Stomach (tissue), 4 donors: ENCODE measurements around the gene CLN3.
"Not testable (repeated sequence)": the region's sequence is repeated elsewhere in the genome, so short reads cannot be mapped to it uniquely, and the experiment has no call there.

ENCODE experiments used
- POLR2AphosphoS5 ChIP-seq, 3 donors: sonication (generic); formaldehyde crosslinking; IDR thresholded peaks; one replicate each; pipeline ENCODE4 v1.6.1; 2016; ENCODE audit warnings: antibody characterized with exemption in 3 of 3
- TF ChIP-seq, protein P1 (sequence below), 7 experiments: fragments of 450-650 bp in 4 of 7; fragments of 200-600 bp in 3 of 7; sonication (generic) in 3 of 7; IDR thresholded peaks; one replicate each; pipeline ENCODE4 v1.5.1; 2016 to 2019; ENCODE audit warnings: antibody characterized with exemption in 7 of 7, control low read depth in 2 of 7, mild to moderate bottlenecking in 1 of 7

DNA sequence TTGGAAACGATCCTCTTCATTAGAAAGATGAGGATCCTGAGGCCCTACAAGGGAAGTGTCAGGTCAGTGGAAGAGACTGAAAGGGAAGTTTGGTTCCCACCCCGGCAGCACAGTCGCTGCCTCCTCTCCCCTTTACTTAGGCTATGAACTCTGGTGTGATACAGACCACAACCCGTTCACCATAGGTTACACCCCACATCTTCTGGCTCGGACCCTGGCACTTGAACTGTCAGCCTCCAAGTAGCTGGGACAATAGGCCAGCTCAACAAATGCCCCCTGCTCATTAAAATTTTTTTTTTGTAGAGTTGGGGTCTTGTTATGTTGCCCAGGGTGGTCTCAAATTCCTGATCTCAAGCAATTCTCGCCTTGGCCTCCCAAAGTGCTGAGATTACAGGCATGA is 47.9 kb downstream of the CLN3 start:
- not testable (repeated sequence) for TF ChIP-seq POLR2AphosphoS5 (IDR thresholded peaks at IDR 0.05)
- TF ChIP-seq, protein P1, sequence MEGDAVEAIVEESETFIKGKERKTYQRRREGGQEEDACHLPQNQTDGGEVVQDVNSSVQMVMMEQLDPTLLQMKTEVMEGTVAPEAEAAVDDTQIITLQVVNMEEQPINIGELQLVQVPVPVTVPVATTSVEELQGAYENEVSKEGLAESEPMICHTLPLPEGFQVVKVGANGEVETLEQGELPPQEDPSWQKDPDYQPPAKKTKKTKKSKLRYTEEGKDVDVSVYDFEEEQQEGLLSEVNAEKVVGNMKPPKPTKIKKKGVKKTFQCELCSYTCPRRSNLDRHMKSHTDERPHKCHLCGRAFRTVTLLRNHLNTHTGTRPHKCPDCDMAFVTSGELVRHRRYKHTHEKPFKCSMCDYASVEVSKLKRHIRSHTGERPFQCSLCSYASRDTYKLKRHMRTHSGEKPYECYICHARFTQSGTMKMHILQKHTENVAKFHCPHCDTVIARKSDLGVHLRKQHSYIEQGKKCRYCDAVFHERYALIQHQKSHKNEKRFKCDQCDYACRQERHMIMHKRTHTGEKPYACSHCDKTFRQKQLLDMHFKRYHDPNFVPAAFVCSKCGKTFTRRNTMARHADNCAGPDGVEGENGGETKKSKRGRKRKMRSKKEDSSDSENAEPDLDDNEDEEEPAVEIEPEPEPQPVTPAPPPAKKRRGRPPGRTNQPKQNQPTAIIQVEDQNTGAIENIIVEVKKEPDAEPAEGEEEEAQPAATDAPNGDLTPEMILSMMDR (IDR thresholded peaks at IDR 0.05) = not testable (repeated sequence)
